Measurements from ENCODE around the gene SNAI3. TPM values are rescaled to one million over a fixed set of nuclear protein-coding genes. Genes with fewer than 3 reads are reported as not detected.

Gene SNAI3
- total and polyA plus RNA-seq, 2 of the 4 experiments (the other 2 are of a cell fraction) = 0.21 TPM; not detected in 1

DNA sequence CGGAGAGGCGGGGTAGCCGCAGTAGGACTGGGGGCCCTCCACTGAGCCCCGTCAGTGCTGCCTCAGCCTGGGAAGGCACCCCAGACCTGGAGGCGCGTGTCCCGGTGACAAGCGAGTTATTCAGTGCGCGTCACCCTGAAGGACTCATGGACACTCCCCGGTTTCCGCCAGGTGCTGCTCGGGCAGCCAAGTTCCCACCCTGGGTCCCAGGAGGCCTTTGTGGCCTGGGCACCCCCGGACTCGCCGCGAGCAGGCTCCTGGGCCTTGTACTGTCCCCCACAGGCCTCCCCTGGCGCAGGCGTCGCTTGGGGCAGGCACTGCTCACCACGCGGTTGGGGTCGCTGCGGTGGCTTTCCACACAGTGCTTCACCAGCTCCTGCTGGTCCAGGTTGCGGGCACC lies 12.3 kb upstream of the SNAI3 start:
- in situ Hi-C loops (cut with MboI; ENCODE audit: low sequenced_read_pairs) = no loop called here

More for the DNA sequence above, 12.3 kb upstream of the SNAI3 start:
- no peak overlapping the region for H2AK5ac ChIP-seq (ENCODE audit: low read depth, low read length)
- no peak overlapping the region for H3K27ac ChIP-seq (ENCODE audit: insufficient read depth, low read length)
- H4K5ac ChIP-seq (ENCODE audit: low read depth, low read length) = no peak overlapping the region
- peaks cover 33% of the 10 kb centered on the region for H3K36me3 ChIP-seq (ENCODE audit: control insufficient read depth, insufficient read depth, low read length)
- no peak overlapping the region for H2BK20ac ChIP-seq (ENCODE audit: low read depth, low read length)
- ATAC-seq (ENCODE audit: low read depth) (no peak), DNase-seq (no peak)
- ChIA-PET CTCF (no interaction called here), POLR2A (ENCODE audit: unreplicated experiment) (no interaction called here)
- no peak overlapping the region for H3K56ac ChIP-seq (ENCODE audit: extremely low read depth, insufficient read depth, low read length)
- no peaks in the 10 kb centered on the region; the same call in none of the 2 replicates for H3K9me1 ChIP-seq (ENCODE audit: insufficient read depth, low read length)
- peaks cover 0 to 32% of the 10 kb centered on the region in 2 experiments; a peak in 3 of 4 replicates for H3K79me1 ChIP-seq (ENCODE audit: low read depth in 1 of 2, low read length in 2 of 2)
- 95% methylated on average over 11 of the region's 25 CpGs; no CpG with 5 or more reads in 1 of the 2 experiments for WGBS, 2 experiments (ENCODE audit: extremely low coverage in 2 of 2, insufficient read length in 1 of 2)
- TF ChIP-seq MXI1 (IDR thresholded peaks at IDR 0.05; ENCODE audit: borderline replicate concordance, low read depth, low read length) (no peak), MAFK (IDR thresholded peaks at IDR 0.05; ENCODE audit: low read depth, low read length) (no peak), RCOR1 (IDR thresholded peaks at IDR 0.05; ENCODE audit: insufficient replicate concordance, low read length) (no peak), RAD21 (IDR thresholded peaks at IDR 0.05; ENCODE audit: low read length) (no peak), POLR2A (IDR thresholded peaks at IDR 0.05; ENCODE audit: low read depth, low read length) (no peak), RFX5 (IDR thresholded peaks at IDR 0.05; ENCODE audit: low read depth, low read length) (no peak), MAZ (IDR thresholded peaks at IDR 0.05; ENCODE audit: borderline replicate concordance, low read depth, low read length) (no peak), NFE2L2 (IDR thresholded peaks at IDR 0.05; ENCODE audit: low read depth, low read length) (no peak), CEBPB (IDR thresholded peaks at IDR 0.05; ENCODE audit: low read depth, low read length) (no peak), BHLHE40 (IDR thresholded peaks at IDR 0.05; ENCODE audit: low read depth, low read length) (no peak)
- TF ChIP-seq, protein P1, sequence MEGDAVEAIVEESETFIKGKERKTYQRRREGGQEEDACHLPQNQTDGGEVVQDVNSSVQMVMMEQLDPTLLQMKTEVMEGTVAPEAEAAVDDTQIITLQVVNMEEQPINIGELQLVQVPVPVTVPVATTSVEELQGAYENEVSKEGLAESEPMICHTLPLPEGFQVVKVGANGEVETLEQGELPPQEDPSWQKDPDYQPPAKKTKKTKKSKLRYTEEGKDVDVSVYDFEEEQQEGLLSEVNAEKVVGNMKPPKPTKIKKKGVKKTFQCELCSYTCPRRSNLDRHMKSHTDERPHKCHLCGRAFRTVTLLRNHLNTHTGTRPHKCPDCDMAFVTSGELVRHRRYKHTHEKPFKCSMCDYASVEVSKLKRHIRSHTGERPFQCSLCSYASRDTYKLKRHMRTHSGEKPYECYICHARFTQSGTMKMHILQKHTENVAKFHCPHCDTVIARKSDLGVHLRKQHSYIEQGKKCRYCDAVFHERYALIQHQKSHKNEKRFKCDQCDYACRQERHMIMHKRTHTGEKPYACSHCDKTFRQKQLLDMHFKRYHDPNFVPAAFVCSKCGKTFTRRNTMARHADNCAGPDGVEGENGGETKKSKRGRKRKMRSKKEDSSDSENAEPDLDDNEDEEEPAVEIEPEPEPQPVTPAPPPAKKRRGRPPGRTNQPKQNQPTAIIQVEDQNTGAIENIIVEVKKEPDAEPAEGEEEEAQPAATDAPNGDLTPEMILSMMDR (conservative IDR thresholded peaks at IDR 0.05; ENCODE audit: low read depth, low read length) = no peak
- TF ChIP-seq, protein P2, sequence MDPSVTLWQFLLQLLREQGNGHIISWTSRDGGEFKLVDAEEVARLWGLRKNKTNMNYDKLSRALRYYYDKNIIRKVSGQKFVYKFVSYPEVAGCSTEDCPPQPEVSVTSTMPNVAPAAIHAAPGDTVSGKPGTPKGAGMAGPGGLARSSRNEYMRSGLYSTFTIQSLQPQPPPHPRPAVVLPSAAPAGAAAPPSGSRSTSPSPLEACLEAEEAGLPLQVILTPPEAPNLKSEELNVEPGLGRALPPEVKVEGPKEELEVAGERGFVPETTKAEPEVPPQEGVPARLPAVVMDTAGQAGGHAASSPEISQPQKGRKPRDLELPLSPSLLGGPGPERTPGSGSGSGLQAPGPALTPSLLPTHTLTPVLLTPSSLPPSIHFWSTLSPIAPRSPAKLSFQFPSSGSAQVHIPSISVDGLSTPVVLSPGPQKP (IDR thresholded peaks at IDR 0.05; ENCODE audit: borderline replicate concordance, low read depth, low read length) = no peak
- TF ChIP-seq, protein P3, sequence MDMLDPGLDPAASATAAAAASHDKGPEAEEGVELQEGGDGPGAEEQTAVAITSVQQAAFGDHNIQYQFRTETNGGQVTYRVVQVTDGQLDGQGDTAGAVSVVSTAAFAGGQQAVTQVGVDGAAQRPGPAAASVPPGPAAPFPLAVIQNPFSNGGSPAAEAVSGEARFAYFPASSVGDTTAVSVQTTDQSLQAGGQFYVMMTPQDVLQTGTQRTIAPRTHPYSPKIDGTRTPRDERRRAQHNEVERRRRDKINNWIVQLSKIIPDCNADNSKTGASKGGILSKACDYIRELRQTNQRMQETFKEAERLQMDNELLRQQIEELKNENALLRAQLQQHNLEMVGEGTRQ (IDR thresholded peaks at IDR 0.05; ENCODE audit: low read depth, low read length) = no peak
- no peaks in the 10 kb centered on the region; the same call in 1 of the 2 replicates for H4K20me1 ChIP-seq (ENCODE audit: insufficient read depth, low read length)
- no peaks in the 10 kb centered on the region for H3K9me3 ChIP-seq (ENCODE audit: control insufficient read depth, insufficient read depth, low read length)
- H3K18ac ChIP-seq (ENCODE audit: low read depth, low read length) = no peak overlapping the region
- no peak overlapping the region for H2AFZ ChIP-seq (replicated peaks; ENCODE audit: low read length, poor library complexity)
- H2BK15ac ChIP-seq (ENCODE audit: low read depth, low read length) = no peak overlapping the region
- H4K8ac ChIP-seq (ENCODE audit: low read depth in 2 of 2, low read length in 2 of 2) = no peak overlapping the region
- no peak overlapping the region for H2BK120ac ChIP-seq (ENCODE audit: low read depth, low read length)
- H2BK5ac ChIP-seq (ENCODE audit: low read depth, low read length, poor library complexity, severe bottlenecking) = no peak overlapping the region
- H3K14ac ChIP-seq (replicated peaks; ENCODE audit: low read depth, low read length) = no peak overlapping the region
- peaks cover 8% of the 10 kb centered on the region for H3K4me1 ChIP-seq (ENCODE audit: control insufficient read depth, insufficient read depth, low read length)
- dilution Hi-C loops (cut with HindIII; ENCODE audit: low sequenced_read_pairs, unreplicated experiment) (no loop called here), intact Hi-C loops (cut with micrococcal nuclease) (no loop called here)
- H4K91ac ChIP-seq (ENCODE audit: insufficient read depth, low read depth, low read length) = no peak overlapping the region
- no peak overlapping the region for H3K4ac ChIP-seq (ENCODE audit: low read depth, low read length)
- H3K4me3 ChIP-seq (ENCODE audit: insufficient read depth, low read depth, low read length) = no peak overlapping the region
- no TSS peak for BruUV-seq (replicated peaks)
- H3K4me2 ChIP-seq (ENCODE audit: low read depth, low read length) = no peak overlapping the region
- H3K27me3 ChIP-seq (ENCODE audit: control insufficient read depth, insufficient read depth, low read length) = no peaks in the 10 kb centered on the region
- no peak overlapping the region for H3K23ac ChIP-seq (ENCODE audit: low read depth, low read length)
- peak overlapping the region; percentile 82 for H2AK9ac ChIP-seq (replicated peaks; ENCODE audit: low read depth, low read length, poor library complexity)
- no peak overlapping the region for H3K9ac ChIP-seq (ENCODE audit: low read depth, low read length)

Data from IMR-90 (cell line).